Activated CD4-positive, alpha-beta T cell treated with anti-CD3 and anti-CD28 coated beads, Interleukin-2, amount 50 U/mL, for 1 hour (primary cell): ENCODE data around the gene ISOC1.

Source experiments
- DNase-seq: peaks from one replicate; pipeline ENCODE4 v3.0.0-alpha.2; 2020

The ISOC1 gene

DNA sequence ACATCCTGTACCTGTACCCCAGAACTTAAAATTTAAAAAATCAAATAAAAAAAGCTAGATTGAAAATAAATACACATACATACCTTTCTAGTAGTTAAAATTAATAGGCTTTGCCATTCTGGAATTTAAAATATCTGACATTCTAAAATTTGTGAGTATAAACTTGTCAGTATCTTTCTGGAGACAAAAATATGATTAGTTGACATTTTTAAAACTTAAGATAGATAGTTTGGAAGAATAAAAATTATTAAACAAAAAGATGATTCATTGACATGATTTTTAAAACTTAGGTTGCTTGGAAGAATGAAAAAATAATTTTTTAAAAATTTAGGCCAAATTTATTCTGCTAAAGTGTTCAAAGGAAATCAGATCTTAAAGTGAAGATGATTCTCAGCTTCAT lies 43.1 kb downstream of the ISOC1 start:
- no peak for DNase-seq

- no peak for DNase-seq
Observed at GRCh38 chr5:129141078-129141477, 46.5 kb downstream of the ISOC1 start.

GRCh38 chr5:129141696-129142095 lies 47.1 kb downstream of the ISOC1 start:
- no peak for DNase-seq

- no peak for DNase-seq
Observed at GRCh38 chr5:129155876-129156275, 61.3 kb downstream of the ISOC1 start.

DNA sequence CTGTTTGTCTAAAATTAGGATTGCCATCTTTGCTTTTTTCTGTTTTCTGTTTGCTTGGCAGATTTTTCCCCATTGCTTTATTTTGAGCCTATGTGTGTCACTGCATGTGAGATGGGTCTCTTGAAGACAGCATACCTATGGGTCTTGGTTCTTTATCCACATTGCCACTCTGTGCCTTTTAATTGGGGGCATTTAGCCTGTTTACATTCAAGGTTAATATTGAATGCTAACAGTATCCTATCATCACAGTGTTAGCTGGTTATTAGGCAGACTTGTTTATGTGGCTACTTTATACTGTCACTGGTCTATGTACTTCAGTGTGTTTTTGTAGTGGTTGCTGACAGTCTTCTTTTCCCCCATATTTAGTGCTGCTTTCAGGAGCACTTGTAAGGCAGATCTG lies 67.3 kb downstream of the ISOC1 start:
- DNase-seq = no peak
